Lower leg skin (tissue), 3 donors: ENCODE results near the gene KHDC4.

Source experiments
- CTCF ChIP-seq, 3 donors: fragments of 450-650 bp; IDR thresholded peaks; one replicate each; pipeline ENCODE4 v1.5.1; 2016; ENCODE audit warnings: antibody characterized with exemption in 3 of 3, mild to moderate bottlenecking in 3 of 3, moderate library complexity in 2 of 3
- POLR2A ChIP-seq, 2 donors: fragments of 450-650 bp; IDR thresholded peaks; one replicate each; pipeline ENCODE4 v1.6.1; 2016 to 2017; ENCODE audit warnings: antibody characterized with exemption in 2 of 2, mild to moderate bottlenecking in 1 of 2, moderate library complexity in 1 of 2

DNA sequence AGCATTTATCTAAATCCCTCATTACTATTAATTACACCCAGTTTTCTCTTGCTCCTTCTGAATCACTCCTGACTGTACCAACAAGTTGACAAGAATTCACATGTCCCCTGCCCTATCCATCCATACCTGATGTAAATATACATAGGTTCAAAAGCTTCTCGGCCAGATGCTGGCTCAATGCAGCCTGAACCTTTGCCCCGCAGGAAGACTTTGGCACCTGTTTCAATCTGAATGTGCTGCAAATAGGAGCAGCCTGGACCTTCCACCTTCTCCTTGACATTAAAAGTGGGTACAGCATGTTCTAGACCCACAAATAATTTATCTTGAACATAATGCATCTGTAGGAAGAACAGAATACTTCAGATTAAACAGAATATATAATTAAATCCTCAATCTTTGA is 8.7 kb downstream of the KHDC4 start:
- no peak for TF ChIP-seq POLR2A (IDR thresholded peaks at IDR 0.05)
- TF ChIP-seq CTCF (IDR thresholded peaks at IDR 0.05): no peak
